ENCODE data around the gene TPGS1.
"Not testable (repeated sequence)": the region's sequence is repeated elsewhere in the genome, so short reads cannot be mapped to it uniquely, and the experiment has no call there.

DNA sequence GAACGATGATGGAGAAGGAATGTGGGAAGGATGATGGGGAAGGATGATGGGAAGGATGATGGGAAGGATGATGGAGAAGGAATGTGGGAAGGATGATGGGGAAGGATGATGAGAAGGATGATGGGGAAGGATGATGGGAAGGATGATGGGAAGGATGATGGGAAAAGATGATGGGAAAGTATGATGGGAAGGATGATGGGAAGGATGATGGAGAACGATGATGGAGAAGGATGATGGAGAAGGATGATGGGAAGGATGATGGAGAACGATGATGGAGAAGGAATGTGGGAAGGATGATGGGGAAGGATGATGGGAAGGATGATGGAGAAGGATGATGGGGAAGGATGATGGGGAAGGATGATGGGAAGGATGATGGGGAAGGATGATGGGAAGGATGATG lies 26.2 kb upstream of the TPGS1 start:
- TF ChIP-seq, protein P1, sequence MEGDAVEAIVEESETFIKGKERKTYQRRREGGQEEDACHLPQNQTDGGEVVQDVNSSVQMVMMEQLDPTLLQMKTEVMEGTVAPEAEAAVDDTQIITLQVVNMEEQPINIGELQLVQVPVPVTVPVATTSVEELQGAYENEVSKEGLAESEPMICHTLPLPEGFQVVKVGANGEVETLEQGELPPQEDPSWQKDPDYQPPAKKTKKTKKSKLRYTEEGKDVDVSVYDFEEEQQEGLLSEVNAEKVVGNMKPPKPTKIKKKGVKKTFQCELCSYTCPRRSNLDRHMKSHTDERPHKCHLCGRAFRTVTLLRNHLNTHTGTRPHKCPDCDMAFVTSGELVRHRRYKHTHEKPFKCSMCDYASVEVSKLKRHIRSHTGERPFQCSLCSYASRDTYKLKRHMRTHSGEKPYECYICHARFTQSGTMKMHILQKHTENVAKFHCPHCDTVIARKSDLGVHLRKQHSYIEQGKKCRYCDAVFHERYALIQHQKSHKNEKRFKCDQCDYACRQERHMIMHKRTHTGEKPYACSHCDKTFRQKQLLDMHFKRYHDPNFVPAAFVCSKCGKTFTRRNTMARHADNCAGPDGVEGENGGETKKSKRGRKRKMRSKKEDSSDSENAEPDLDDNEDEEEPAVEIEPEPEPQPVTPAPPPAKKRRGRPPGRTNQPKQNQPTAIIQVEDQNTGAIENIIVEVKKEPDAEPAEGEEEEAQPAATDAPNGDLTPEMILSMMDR (IDR thresholded peaks at IDR 0.05): not testable (repeated sequence)
- not testable (repeated sequence) for TF ChIP-seq POLR2A (IDR thresholded peaks at IDR 0.05)
